ENCODE data around the gene MEIOSIN.

DNA sequence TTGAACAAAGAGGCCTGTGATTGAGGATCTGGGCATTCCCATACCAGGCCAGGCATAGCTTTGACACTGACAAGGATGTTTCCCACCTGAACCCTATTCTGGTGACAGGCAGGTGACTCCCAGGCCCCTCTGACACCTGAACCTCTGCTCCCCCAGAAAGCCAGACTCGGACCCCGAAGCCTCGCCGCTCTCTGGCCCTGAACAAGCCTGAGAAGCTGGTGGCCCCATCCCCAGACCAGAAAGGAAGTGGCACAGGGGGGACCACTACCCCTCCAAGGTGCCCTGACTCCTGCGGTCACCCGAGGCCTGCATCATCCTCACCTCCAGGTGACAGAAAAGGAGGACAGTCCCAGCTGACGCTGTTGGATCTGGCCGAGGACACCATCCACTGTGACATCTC is 21.1 kb downstream of the MEIOSIN start:
- TF ChIP-seq CHD2 (IDR thresholded peaks at IDR 0.05; ENCODE audit: low read length, partially characterized antibody) (no peak), FOXM1 (IDR thresholded peaks at IDR 0.05; ENCODE audit: low read depth) (no peak), RAD21 (IDR thresholded peaks at IDR 0.05; ENCODE audit: low read length) (no peak), GATA2 (CRISPR knock-in tag; IDR thresholded peaks at IDR 0.05) (no peak), EP300 (IDR thresholded peaks at IDR 0.05; ENCODE audit: borderline replicate concordance in 1 of 2, low read depth in 1 of 2, low read length in 1 of 2) (no peak), JUND (IDR thresholded peaks at IDR 0.05) (no peak), POLR2AphosphoS5 (IDR thresholded peaks at IDR 0.05; ENCODE audit: low read depth, low read length) (no peak)
- TF ChIP-seq, protein P1, sequence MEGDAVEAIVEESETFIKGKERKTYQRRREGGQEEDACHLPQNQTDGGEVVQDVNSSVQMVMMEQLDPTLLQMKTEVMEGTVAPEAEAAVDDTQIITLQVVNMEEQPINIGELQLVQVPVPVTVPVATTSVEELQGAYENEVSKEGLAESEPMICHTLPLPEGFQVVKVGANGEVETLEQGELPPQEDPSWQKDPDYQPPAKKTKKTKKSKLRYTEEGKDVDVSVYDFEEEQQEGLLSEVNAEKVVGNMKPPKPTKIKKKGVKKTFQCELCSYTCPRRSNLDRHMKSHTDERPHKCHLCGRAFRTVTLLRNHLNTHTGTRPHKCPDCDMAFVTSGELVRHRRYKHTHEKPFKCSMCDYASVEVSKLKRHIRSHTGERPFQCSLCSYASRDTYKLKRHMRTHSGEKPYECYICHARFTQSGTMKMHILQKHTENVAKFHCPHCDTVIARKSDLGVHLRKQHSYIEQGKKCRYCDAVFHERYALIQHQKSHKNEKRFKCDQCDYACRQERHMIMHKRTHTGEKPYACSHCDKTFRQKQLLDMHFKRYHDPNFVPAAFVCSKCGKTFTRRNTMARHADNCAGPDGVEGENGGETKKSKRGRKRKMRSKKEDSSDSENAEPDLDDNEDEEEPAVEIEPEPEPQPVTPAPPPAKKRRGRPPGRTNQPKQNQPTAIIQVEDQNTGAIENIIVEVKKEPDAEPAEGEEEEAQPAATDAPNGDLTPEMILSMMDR (IDR thresholded peaks at IDR 0.05) = no peak
- TF ChIP-seq, protein P2, sequence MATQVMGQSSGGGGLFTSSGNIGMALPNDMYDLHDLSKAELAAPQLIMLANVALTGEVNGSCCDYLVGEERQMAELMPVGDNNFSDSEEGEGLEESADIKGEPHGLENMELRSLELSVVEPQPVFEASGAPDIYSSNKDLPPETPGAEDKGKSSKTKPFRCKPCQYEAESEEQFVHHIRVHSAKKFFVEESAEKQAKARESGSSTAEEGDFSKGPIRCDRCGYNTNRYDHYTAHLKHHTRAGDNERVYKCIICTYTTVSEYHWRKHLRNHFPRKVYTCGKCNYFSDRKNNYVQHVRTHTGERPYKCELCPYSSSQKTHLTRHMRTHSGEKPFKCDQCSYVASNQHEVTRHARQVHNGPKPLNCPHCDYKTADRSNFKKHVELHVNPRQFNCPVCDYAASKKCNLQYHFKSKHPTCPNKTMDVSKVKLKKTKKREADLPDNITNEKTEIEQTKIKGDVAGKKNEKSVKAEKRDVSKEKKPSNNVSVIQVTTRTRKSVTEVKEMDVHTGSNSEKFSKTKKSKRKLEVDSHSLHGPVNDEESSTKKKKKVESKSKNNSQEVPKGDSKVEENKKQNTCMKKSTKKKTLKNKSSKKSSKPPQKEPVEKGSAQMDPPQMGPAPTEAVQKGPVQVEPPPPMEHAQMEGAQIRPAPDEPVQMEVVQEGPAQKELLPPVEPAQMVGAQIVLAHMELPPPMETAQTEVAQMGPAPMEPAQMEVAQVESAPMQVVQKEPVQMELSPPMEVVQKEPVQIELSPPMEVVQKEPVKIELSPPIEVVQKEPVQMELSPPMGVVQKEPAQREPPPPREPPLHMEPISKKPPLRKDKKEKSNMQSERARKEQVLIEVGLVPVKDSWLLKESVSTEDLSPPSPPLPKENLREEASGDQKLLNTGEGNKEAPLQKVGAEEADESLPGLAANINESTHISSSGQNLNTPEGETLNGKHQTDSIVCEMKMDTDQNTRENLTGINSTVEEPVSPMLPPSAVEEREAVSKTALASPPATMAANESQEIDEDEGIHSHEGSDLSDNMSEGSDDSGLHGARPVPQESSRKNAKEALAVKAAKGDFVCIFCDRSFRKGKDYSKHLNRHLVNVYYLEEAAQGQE (IDR thresholded peaks at IDR 0.05; ENCODE audit: low read depth, low read length) = no peak
- TF ChIP-seq, protein P3, sequence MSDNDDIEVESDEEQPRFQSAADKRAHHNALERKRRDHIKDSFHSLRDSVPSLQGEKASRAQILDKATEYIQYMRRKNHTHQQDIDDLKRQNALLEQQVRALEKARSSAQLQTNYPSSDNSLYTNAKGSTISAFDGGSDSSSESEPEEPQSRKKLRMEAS (IDR thresholded peaks at IDR 0.05; ENCODE audit: low read depth) = no peak

Data from SK-N-SH (cell line).